Transverse colon (tissue), 4 donors: Measurements from ENCODE around the gene CPAMD8. TPM values are rescaled to one million over a fixed set of nuclear protein-coding genes. Genes with fewer than 3 reads are reported as not detected.

Experiments used
- DNase-seq: peaks from one replicate; pipeline ENCODE4 v3.0.0-alpha.2; 2019
- H3K27ac ChIP-seq, 4 donors: fragments of 200-600 bp; sonication (generic); 2 replicates each; pipeline ENCODE4 v1.5.1; 2016 to 2018; ENCODE audit warnings: inconsistent platforms in 4 of 4
- H3K27me3 ChIP-seq: fragments of 200-600 bp; sonication (generic); 2 replicates; pipeline ENCODE4 v1.5.1; 2017; ENCODE audit warnings: inconsistent platforms
- H3K36me3 ChIP-seq, 4 donors: fragments of 200-600 bp; sonication (generic); 2 replicates each; pipeline ENCODE4 v1.5.1; 2017 to 2019; ENCODE audit warnings: inconsistent platforms in 4 of 4
- H3K4me1 ChIP-seq, 4 donors: fragments of 200-600 bp; sonication (generic); 2 replicates each; pipeline ENCODE4 v1.5.1; 2017 to 2020; ENCODE audit warnings: inconsistent platforms in 4 of 4
- H3K4me3 ChIP-seq, 4 donors: fragments of 200-600 bp; sonication (generic); 1 replicate in 1 of 4; 2 replicates in 3 of 4; pipeline versions ENCODE4 v1.5.1 to v1.6.1; 2017 to 2019; ENCODE audit warnings: inconsistent platforms in 4 of 4
- H3K9me3 ChIP-seq, 2 donors: fragments of 200-600 bp; sonication (generic); 2 replicates each; pipeline ENCODE4 v1.5.1; 2017 to 2019; ENCODE audit warnings: inconsistent platforms in 2 of 2
- EP300 ChIP-seq: sonication (generic); formaldehyde crosslinking; IDR thresholded peaks from one replicate; pipeline ENCODE4 v1.6.1; 2017; ENCODE audit warnings: antibody characterized with exemption, low read depth
- POLR2A ChIP-seq: fragments of 450-650 bp; IDR thresholded peaks from one replicate; pipeline ENCODE4 v1.6.1; 2016; ENCODE audit warnings: antibody characterized with exemption, mild to moderate bottlenecking, moderate library complexity
- POLR2AphosphoS5 ChIP-seq, 3 donors: sonication (generic); formaldehyde crosslinking; IDR thresholded peaks; one replicate each; pipeline ENCODE4 v1.6.1; 2016; ENCODE audit warnings: antibody characterized with exemption in 3 of 3
- WGBS, 2 donors: methylation state at CpG; one replicate each; pipeline ENCODE4 v1.1.5; 2018; ENCODE audit warnings: low coverage in 1 of 2; 5-methylcytosine and 5-hydroxymethylcytosine counted together
- in situ Hi-C, 4 donors: fragments of 200-750 bp; cut with MboI; loops; one replicate each; pipeline versions ENCODE4 v1.15.0 to v1.15.1; 2017; ENCODE audit warnings: low sequenced_read_pairs in 3 of 4, low pct_ligation_motif_present in 1 of 4, low pct_unique_long_range_greater_than_20kb in 1 of 4
- intact Hi-C: fragments of 100-400 bp; cut with DNase I; formaldehyde crosslinking; loops from one replicate; pipeline ENCODE4 v1.15.1; 2023; ENCODE audit warnings: low total_unique reads
- total RNA-seq, 4 donors: library from RNA; depleted of rRNA; stranded (reverse); fragments of >200 nt; gene quantifications; one replicate each; pipeline ENCODE4 v1.1.0, GENCODE V29; 2016
- TF ChIP-seq, protein P1 (sequence below), 5 experiments: fragments of 200-600 bp in 3 of 5; fragments of 450-650 bp in 2 of 5; sonication (generic) in 3 of 5; IDR thresholded peaks; 1 replicate in 2 of 5; 2 replicates in 3 of 5; pipeline ENCODE4 v1.5.1; 2016 to 2017; ENCODE audit warnings: antibody characterized with exemption in 5 of 5, inconsistent platforms in 3 of 5, mild to moderate bottlenecking in 2 of 5, moderate library complexity in 1 of 5

The CPAMD8 gene
- total RNA-seq, result 10 to 100 TPM in 2 of 4 donors, 1 to 10 TPM in 2; 1.4 to 20.9 (median 7.7) TPM

DNA sequence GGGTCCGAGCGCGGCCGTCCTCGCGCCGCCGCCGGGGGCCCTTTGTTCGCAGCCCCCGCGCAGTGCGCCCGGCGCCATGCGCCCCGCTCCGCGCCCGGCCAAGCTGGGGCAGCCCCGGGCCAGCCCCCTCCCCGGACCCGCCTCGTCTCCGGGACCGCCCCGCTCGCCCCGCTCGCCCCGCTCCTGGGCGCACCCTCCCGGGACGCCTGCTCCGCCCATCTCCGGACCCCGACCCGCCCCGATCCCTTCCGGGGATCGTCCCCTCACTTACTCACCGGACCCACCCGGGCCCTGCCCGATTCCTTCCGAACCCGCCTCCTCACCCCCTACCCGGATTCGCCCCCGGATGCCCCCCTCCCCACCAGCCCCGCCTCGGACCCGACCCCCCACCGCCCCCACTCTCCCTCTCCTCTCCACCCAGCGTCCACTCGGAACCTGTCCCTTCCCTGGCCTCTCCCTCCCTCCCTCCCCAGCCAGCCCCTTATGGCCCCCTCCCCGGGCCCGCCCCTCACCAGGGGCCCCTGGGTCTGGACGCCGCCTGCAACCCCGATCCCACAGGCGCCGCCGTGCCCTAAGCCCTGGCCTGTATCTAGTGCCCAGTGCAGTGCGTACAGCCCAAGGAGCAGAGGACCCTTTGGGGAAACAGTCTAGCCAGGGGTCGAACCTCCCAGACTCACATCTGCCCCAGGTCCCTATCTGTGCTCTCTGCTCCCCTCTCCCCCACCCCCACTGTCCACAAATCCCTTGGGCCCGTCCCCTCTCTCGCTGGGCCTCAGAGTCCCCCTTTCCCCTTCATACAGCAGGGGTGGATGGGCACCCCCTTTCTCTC is at the start of gene CPAMD8:
Gene CPAMD8, minus strand, starts transcription at position 105 of the 829 bp plus-strand sequence. CDS start 168 bp downstream, outside the sequence.
- Histone ChIP-seq H3K27ac (no peak within 1 kb of the TSS), H3K27me3 (peaks cover 67% of the 10 kb centered on the region), H3K36me3 (no peaks in the 10 kb centered on the region), H3K4me1 (peaks cover 0 to 14% (median 8%) of the 10 kb centered on the region in 4 donors), H3K9me3 (peaks cover 0 to 4% of the 10 kb centered on the region in 2 donors), H3K4me3 (peak within 1 kb of the TSS in 2 of 4 donors; percentile 16 to 40)
- DNase-seq, result no peak
- 5% methylated on average over 32 of the region's 67 CpGs; no CpG with 5 or more reads in 1 of the 2 donors for WGBS, 2 donors
- in situ Hi-C loops, result loop anchor here in 1 of 4 donors (25.0 kb wide), 1 partner anchor 265 kb away; no protein-coding TSS in a partner anchor
- TF ChIP-seq POLR2AphosphoS5 (IDR thresholded peaks at IDR 0.05) (no peak), POLR2A (no peak), EP300 (no peak)
- TF ChIP-seq, protein P1, sequence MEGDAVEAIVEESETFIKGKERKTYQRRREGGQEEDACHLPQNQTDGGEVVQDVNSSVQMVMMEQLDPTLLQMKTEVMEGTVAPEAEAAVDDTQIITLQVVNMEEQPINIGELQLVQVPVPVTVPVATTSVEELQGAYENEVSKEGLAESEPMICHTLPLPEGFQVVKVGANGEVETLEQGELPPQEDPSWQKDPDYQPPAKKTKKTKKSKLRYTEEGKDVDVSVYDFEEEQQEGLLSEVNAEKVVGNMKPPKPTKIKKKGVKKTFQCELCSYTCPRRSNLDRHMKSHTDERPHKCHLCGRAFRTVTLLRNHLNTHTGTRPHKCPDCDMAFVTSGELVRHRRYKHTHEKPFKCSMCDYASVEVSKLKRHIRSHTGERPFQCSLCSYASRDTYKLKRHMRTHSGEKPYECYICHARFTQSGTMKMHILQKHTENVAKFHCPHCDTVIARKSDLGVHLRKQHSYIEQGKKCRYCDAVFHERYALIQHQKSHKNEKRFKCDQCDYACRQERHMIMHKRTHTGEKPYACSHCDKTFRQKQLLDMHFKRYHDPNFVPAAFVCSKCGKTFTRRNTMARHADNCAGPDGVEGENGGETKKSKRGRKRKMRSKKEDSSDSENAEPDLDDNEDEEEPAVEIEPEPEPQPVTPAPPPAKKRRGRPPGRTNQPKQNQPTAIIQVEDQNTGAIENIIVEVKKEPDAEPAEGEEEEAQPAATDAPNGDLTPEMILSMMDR (IDR thresholded peaks at IDR 0.05), result no peak
- intact Hi-C loops, result loop anchor here (5.0 kb wide), 1 partner anchor 1870 kb away; no protein-coding TSS in a partner anchor

GRCh38 chr19:17075864-17076542 is 49.4 kb upstream of the CPAMD8 start:
- Histone ChIP-seq H3K36me3 (peaks cover 0 to 11% (median 0%) of the 10 kb centered on the region in 4 donors), H3K4me1 (peaks cover 29 to 57% (median 45%) of the 10 kb centered on the region in 4 donors), H3K9me3 (no peaks in the 10 kb centered on the region), H3K27ac (peak overlapping the region; percentile 90 to 95 (median 93)), H3K27me3 (no peaks in the 10 kb centered on the region), H3K4me3 (peak overlapping the region; percentile 77 to 95 (median 94))
- intact Hi-C loops (loop anchor here (10.0 kb wide), 1 partner anchor 59 kb away; no protein-coding TSS in a partner anchor), in situ Hi-C loops (no loop called here)
- peak; percentile 51 for DNase-seq
- WGBS, 2 donors, result 1 to 2% methylated on average over 7 to 43 of the region's 43 CpGs
- TF ChIP-seq POLR2AphosphoS5 (IDR thresholded peaks at IDR 0.05) (no peak), EP300 (no peak), POLR2A (no peak)
- TF ChIP-seq, protein P1 (IDR thresholded peaks at IDR 0.05), result no peak

- in situ Hi-C loops, result no loop called here
- intact Hi-C loops, result loop anchor here (10.0 kb wide), 1 partner anchor 60 kb away; no protein-coding TSS in a partner anchor
Observed at GRCh38 chr19:17075035-17075863, 48.6 kb upstream of the CPAMD8 start, which contains the start of the genes HAUS8 and MYO9B. Gene HAUS8, minus strand, starts transcription at chr19:17075452. Its CDS starts 30 bp downstream, at chr19:17075422. Gene MYO9B, plus strand, starts transcription at chr19:17075777. Its CDS starts 25,941 bp downstream, at chr19:17101718.

More at GRCh38 chr19:17075035-17075863, 48.6 kb upstream of the CPAMD8 start, which contains the start of the genes HAUS8 and MYO9B:
- Histone ChIP-seq H3K27ac (peak within 1 kb of the TSS; percentile 90 to 95 (median 93)), H3K4me3 (peak within 1 kb of the TSS; percentile 77 to 95 (median 94)), H3K9me3 (no peaks in the 10 kb centered on the region), H3K4me1 (peaks cover 24 to 51% (median 42%) of the 10 kb centered on the region in 4 donors), H3K36me3 (peaks cover 0 to 11% (median 0%) of the 10 kb centered on the region in 4 donors), H3K27me3 (no peaks in the 10 kb centered on the region)
- DNase-seq, result peak; percentile 100
- TF ChIP-seq POLR2A (no peak), POLR2AphosphoS5 (IDR thresholded peaks at IDR 0.05) (peak; percentile 50 to 86 (median 81))
- TF ChIP-seq, protein P1 (IDR thresholded peaks at IDR 0.05), result no peak
- 1% methylated on average over 99 of the region's 103 CpGs; no CpG with 5 or more reads in 1 of the 2 donors for WGBS, 2 donors
